ENCODE data around the gene C2CD3.

C2CD3 gene

DNA sequence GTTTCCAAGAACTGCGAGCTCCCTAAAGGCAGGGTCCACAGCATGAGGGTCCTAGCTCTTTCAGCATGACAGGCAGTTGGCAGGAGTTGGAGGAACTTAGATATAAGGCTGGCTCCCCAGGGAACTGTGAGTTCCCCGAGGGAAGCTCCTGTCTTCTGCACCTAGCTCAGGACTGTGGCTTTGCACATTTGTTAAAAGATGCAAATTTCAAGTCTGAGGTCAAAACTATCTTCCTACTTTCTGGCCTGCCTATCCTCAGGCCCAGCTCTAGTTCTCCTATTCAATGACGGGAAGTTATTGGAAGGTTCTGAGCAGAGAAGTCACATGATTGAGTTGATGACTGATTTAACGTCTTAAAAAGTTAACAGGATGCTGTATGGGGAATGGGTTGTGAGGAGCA is 150.3 kb downstream of the C2CD3 start:
- Mint-ChIP-seq H3K27me3 (no peaks in the 10 kb centered on the region), H3K9me3 (no peaks in the 10 kb centered on the region), H3K27ac (no peak overlapping the region), H3K4me1 (peaks cover 7% of the 10 kb centered on the region), H3K36me3 (peaks cover 31% of the 10 kb centered on the region), H3K4me3 (no peak overlapping the region)
- CTCF ChIA-PET, result interaction anchor here (1.1 to 1.4 kb wide), 2 partner anchors 10 to 57 kb away, joined by 3 to 4 read pairs; no protein-coding TSS in a partner anchor
- DNase-seq, result no peak

DNA sequence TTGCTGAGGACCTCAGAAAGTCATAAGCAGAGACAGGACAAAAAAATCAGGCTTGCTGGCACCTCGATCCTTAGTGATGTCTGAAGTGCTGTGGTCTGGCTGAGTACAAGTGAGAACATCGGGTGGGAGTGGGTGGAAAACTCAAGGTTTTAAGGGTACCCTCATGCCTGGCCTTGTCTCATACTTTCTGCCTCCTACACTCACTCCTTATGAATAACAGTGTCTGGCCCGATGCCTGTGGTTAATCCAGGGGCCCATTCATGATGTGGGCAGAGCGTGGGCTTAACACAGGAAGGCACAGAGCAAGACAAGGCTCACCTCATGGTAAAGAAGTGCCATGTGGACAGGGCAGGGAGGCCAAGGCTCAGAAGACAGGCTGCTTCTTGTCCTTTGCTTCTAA is 150.9 kb downstream of the C2CD3 start:
- H3K9me3 Mint-ChIP-seq, result no peaks in the 10 kb centered on the region
- no peak for DNase-seq
- H3K36me3 Mint-ChIP-seq, result peaks cover 29% of the 10 kb centered on the region
- H3K4me1 Mint-ChIP-seq, result peaks cover 14% of the 10 kb centered on the region
- no peak overlapping the region for H3K27ac Mint-ChIP-seq
- no peaks in the 10 kb centered on the region for H3K27me3 Mint-ChIP-seq
- CTCF ChIA-PET, result interaction anchor here (0.5 to 1.5 kb wide), 6 partner anchors 9 to 370 kb away, joined by 3 to 4 read pairs (median 4); partner anchors contain the start of genes C2CD3 and PPME1
- H3K4me3 Mint-ChIP-seq, result no peak overlapping the region

GRCh38 chr11:74019104-74019738 is 151.6 kb downstream of the C2CD3 start:
- no peaks in the 10 kb centered on the region for H3K9me3 Mint-ChIP-seq
- H3K27ac Mint-ChIP-seq, result no peak overlapping the region
- H3K27me3 Mint-ChIP-seq, result no peaks in the 10 kb centered on the region
- CTCF ChIA-PET, result interaction anchor here (0.5 to 1.5 kb wide), 7 partner anchors 9 to 371 kb away, joined by 3 to 4 read pairs (median 3); partner anchors contain the start of genes C2CD3 and PPME1
- peaks cover 29% of the 10 kb centered on the region for H3K36me3 Mint-ChIP-seq
- peaks cover 20% of the 10 kb centered on the region for H3K4me1 Mint-ChIP-seq
- H3K4me3 Mint-ChIP-seq, result no peak overlapping the region
- DNase-seq, result no peak

DNA sequence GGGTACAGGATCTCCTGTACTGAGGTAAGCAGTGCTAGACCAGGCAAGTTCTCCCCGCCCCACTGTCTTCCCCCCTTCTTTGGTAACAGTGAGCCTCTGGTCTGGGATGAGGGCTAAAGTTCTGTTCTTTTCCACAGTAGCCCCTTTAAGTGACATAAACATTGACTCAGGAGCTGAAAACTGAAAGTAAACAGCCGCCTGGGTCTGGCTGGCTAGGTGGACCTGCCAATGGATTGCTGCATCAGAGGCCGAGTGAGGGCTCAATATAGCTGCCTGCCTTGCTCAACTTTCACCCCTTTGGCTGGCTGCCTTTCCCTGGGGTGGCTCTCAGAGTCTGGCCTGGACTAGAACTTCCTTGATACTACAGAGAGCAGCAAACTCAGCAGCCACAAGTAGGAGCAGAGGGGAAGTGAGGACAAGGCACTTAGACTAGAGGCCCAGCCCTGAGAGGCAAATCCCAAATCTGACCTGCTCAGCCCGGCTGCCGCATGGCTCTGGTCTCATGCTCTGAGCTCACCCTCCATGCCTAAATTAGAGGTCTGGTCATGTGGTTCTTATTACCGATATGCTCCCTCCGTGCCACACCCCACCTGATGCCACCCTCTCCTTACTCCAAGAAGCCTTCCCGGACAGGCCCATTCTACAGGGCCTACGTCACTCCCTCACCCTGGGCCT is 152.3 kb downstream of the C2CD3 start:
- no peak for DNase-seq
- Mint-ChIP-seq H3K27ac (peak overlapping the region; percentile 11), H3K27me3 (no peaks in the 10 kb centered on the region), H3K9me3 (no peaks in the 10 kb centered on the region), H3K36me3 (peaks cover 30% of the 10 kb centered on the region), H3K4me1 (peaks cover 24% of the 10 kb centered on the region), H3K4me3 (no peak overlapping the region)
- CTCF ChIA-PET, result interaction anchor here (0.9 to 1.5 kb wide), 4 partner anchors 11 to 152 kb away, joined by 3 to 4 read pairs (median 4); partner anchors contain the start of genes C2CD3 and PPME1

- no peaks in the 10 kb centered on the region for H3K9me3 Mint-ChIP-seq
- no peak overlapping the region for H3K4me3 Mint-ChIP-seq
- DNase-seq, result no peak
- no peaks in the 10 kb centered on the region for H3K27me3 Mint-ChIP-seq
- CTCF ChIA-PET, result no interaction called here
- H3K36me3 Mint-ChIP-seq, result peaks cover 26% of the 10 kb centered on the region
- peaks cover 27% of the 10 kb centered on the region for H3K4me1 Mint-ChIP-seq
- H3K27ac Mint-ChIP-seq, result no peak overlapping the region
Measured at GRCh38 chr11:74017631-74018030, 153.2 kb downstream of the C2CD3 start.

GRCh38 chr11:74015919-74016684 is 154.7 kb downstream of the C2CD3 start:
- Mint-ChIP-seq H3K36me3 (peaks cover 36% of the 10 kb centered on the region), H3K4me1 (peaks cover 43% of the 10 kb centered on the region), H3K27me3 (no peaks in the 10 kb centered on the region), H3K27ac (peak overlapping the region; percentile 39), H3K4me3 (no peak overlapping the region), H3K9me3 (no peaks in the 10 kb centered on the region)
- no peak for DNase-seq
- CTCF ChIA-PET, result no interaction called here

DNA sequence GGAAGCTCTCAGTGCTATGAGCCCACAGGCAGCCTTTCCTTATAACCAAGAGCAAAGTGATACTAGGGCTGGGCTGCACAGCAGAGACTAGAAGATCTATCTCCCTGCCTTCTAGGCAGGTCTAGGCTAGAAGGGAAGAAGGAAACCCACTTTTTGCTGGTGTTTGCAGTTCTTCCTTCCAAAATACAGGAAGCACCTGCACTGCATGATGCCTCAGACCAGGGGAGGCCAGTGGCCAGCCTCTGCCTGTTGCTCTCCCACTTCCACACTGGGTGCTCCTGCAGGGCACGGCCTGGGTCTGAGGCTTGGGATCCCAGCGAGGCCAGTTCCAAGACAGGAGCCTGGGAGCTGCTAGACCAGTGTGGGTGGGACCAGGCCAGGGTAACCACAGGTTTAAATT is 155.9 kb downstream of the C2CD3 start:
- CTCF ChIA-PET, result interaction anchor here (1.7 kb wide), 1 partner anchor 10 kb away, joined by 4 read pairs; no protein-coding TSS in a partner anchor
- H3K27ac Mint-ChIP-seq, result peak overlapping the region; percentile 30
- peaks cover 43% of the 10 kb centered on the region for H3K36me3 Mint-ChIP-seq
- no peaks in the 10 kb centered on the region for H3K27me3 Mint-ChIP-seq
- no peak overlapping the region for H3K4me3 Mint-ChIP-seq
- no peaks in the 10 kb centered on the region for H3K9me3 Mint-ChIP-seq
- DNase-seq, result no peak
- peaks cover 55% of the 10 kb centered on the region for H3K4me1 Mint-ChIP-seq

DNA sequence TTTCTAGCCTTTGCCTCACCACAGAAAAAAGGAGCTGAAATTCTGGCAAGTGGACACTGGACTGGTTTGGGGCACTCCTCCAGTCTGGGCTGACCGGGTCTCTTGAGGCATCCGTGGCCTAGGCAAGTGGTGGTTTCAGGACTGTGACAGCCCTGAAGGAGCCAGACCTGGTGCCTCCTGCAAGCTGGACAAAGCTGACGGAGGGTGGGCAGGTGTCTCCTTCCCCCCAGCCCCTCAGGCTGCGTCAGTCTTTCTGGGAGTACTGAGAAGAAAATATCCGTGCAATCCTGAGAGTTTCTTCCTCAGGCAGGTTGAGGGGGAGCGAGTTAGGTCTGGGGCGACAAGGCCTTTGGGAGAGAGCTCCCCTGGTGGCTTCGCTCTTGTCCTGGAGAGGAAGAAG is 157.7 kb downstream of the C2CD3 start:
- no peak overlapping the region for H3K27ac Mint-ChIP-seq
- peaks cover 43% of the 10 kb centered on the region for H3K36me3 Mint-ChIP-seq
- CTCF ChIA-PET, result interaction anchor here (0.5 to 1.4 kb wide), 5 partner anchors 15 to 90 kb away, joined by 3 to 5 read pairs (median 3); no protein-coding TSS in a partner anchor

DNA sequence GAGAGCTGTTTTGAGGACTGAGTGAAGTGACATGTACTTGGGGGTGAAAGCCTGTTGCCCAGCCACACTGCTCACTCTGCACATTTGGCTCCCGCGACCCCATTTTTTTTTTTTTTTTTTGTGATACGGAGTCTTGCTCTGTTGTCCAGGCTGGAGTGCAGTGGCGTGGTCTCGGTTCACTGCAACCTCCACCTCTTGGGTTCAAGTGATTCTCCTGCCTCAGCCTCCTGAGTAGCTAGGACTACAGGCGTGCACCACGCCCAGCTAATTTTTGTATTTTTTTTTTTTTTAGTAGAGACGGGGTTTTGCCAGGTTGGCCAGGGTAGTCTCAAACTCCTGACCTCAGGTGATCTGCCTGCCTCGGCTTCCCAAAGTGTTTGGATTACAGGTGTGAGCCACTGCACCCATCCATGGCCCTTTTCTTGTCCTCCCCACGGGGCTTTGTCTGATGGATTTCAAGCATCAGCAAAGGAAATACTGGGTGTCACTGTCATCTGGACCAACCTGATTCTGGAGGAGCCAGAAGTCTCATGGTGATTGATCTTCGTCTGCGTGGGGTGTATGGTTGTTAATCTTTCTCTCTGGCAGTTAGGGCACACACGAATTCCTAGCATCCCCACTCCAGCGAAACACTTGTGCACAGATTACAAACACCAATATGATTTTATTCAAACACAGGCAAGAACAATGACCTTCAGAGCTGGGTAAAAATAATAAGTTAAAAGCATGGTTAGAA is 158.6 kb downstream of the C2CD3 start:
- CTCF ChIA-PET, result interaction anchor here (1.5 to 1.7 kb wide), 2 partner anchors 11 to 16 kb away, joined by 4 to 5 read pairs; no protein-coding TSS in a partner anchor
- no peak overlapping the region for H3K4me3 Mint-ChIP-seq
- H3K27ac Mint-ChIP-seq, result peak overlapping the region; percentile 69
- no peaks in the 10 kb centered on the region for H3K27me3 Mint-ChIP-seq
- peaks cover 69% of the 10 kb centered on the region for H3K4me1 Mint-ChIP-seq
- H3K9me3 Mint-ChIP-seq, result no peaks in the 10 kb centered on the region
- no peak for DNase-seq
- peaks cover 35% of the 10 kb centered on the region for H3K36me3 Mint-ChIP-seq

More for the DNA sequence above, 157.7 kb downstream of the C2CD3 start:
- Mint-ChIP-seq H3K27me3 (no peaks in the 10 kb centered on the region), H3K4me1 (peaks cover 65% of the 10 kb centered on the region), H3K4me3 (no peak overlapping the region), H3K9me3 (no peaks in the 10 kb centered on the region)
- DNase-seq, result no peak

- DNase-seq, result peak; percentile 50
- Mint-ChIP-seq H3K4me1 (peaks cover 72% of the 10 kb centered on the region), H3K36me3 (peaks cover 30% of the 10 kb centered on the region), H3K4me3 (no peak overlapping the region), H3K9me3 (no peaks in the 10 kb centered on the region), H3K27me3 (no peaks in the 10 kb centered on the region), H3K27ac (peak overlapping the region; percentile 69)
- CTCF ChIA-PET, result interaction anchor here (1.5 to 1.7 kb wide), 2 partner anchors 11 to 16 kb away, joined by 4 to 5 read pairs; no protein-coding TSS in a partner anchor
Measured at GRCh38 chr11:74011360-74012073, 159.3 kb downstream of the C2CD3 start.

GRCh38 chr11:74010306-74011300 is 160.2 kb downstream of the C2CD3 start:
- DNase-seq, result no peak
- CTCF ChIA-PET, result interaction anchor here (0.5 to 1.7 kb wide), 7 partner anchors 9 to 47 kb away, joined by 3 to 5 read pairs (median 4); no protein-coding TSS in a partner anchor
- Mint-ChIP-seq H3K4me3 (no peak overlapping the region), H3K27ac (peak overlapping the region; percentile 43), H3K9me3 (no peaks in the 10 kb centered on the region), H3K27me3 (no peaks in the 10 kb centered on the region), H3K36me3 (peaks cover 23% of the 10 kb centered on the region), H3K4me1 (peaks cover 78% of the 10 kb centered on the region)

GRCh38 chr11:74009675-74010305 is 161.0 kb downstream of the C2CD3 start:
- Mint-ChIP-seq H3K4me1 (peaks cover 78% of the 10 kb centered on the region), H3K36me3 (peaks cover 26% of the 10 kb centered on the region), H3K27me3 (no peaks in the 10 kb centered on the region), H3K27ac (no peak overlapping the region), H3K9me3 (no peaks in the 10 kb centered on the region), H3K4me3 (no peak overlapping the region)
- CTCF ChIA-PET, result interaction anchor here (0.5 to 1.3 kb wide), 4 partner anchors 10 to 21 kb away, joined by 3 to 5 read pairs (median 4); no protein-coding TSS in a partner anchor
- DNase-seq, result no peak

Measured in activated naive CD4-positive, alpha-beta T cell treated with anti-CD3 and anti-CD28 coated beads, Interleukin-2, amount 10 ng/mL, durations not matched to agents 7 days and 5 days (primary cell).